Astrocyte (in vitro differentiated cells and primary cell): Measurements from ENCODE around the gene TSC1.

ENCODE experiments used
- EZH2 ChIP-seq: IDR thresholded peaks from 2 replicates; pipeline ENCODE4 v1.6.1; 2012; ENCODE audit warnings: mild to moderate bottlenecking, low read length, inconsistent platforms; ENCODE audit not compliant: insufficient read depth
- TF ChIP-seq, protein P1 (sequence below): IDR thresholded peaks from 2 replicates; pipeline ENCODE4 v1.5.1; 2011; ENCODE audit warnings: low read depth, mild to moderate bottlenecking, inconsistent platforms, low read length, moderate library complexity; ENCODE audit not compliant: insufficient read depth

DNA sequence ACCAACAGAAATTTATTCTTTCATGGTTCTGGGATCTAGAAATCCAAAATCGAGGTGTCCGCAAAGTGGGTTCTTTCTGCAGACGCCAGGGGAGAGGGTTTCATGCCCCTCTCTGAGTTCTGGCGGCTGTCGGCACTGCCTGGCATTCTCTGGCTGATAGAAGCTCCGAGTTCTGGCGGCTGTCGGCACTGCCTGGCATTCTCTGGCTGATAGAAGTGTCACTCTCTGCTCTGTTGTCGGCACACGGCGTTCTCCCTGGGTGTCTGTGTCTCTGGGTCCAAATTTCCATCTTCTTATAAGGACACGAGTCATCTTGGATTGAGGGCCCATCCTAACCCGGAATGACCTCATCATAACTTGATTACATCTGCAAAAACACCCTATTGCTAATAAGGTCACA, 41.7 kb upstream of the TSC1 start:
- TF ChIP-seq, protein P1, sequence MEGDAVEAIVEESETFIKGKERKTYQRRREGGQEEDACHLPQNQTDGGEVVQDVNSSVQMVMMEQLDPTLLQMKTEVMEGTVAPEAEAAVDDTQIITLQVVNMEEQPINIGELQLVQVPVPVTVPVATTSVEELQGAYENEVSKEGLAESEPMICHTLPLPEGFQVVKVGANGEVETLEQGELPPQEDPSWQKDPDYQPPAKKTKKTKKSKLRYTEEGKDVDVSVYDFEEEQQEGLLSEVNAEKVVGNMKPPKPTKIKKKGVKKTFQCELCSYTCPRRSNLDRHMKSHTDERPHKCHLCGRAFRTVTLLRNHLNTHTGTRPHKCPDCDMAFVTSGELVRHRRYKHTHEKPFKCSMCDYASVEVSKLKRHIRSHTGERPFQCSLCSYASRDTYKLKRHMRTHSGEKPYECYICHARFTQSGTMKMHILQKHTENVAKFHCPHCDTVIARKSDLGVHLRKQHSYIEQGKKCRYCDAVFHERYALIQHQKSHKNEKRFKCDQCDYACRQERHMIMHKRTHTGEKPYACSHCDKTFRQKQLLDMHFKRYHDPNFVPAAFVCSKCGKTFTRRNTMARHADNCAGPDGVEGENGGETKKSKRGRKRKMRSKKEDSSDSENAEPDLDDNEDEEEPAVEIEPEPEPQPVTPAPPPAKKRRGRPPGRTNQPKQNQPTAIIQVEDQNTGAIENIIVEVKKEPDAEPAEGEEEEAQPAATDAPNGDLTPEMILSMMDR = no peak
- TF ChIP-seq EZH2 = no peak
